SK-N-SH (cell line): Measurements from ENCODE around the gene AGBL4. TPM values are rescaled to one million over a fixed set of nuclear protein-coding genes. Genes with fewer than 3 reads are reported as not detected.

Experiments used
- CTCF ChIA-PET: fragments of 300-600, 350-600 bp; formaldehyde crosslinking; extraction: SDS; loops from one replicate; lab custom pipeline; 2021; lab: Yijun Ruan, JAX
- POLR2A ChIA-PET: fragments of 350-600 bp; sonication (Branson Sonifier 250); formaldehyde crosslinking; extraction: SDS; loops from one replicate; lab custom pipeline; 2020; ENCODE audit warnings: antibody characterized with exemption, inconsistent platforms; lab: Yijun Ruan, JAX
- DNase-seq: peaks from one replicate; pipeline ENCODE4 v3.0.0; 2012
- H2AFZ ChIP-seq: fragments of 200-600 bp; sonication (generic); 2 replicates; pipeline ENCODE4 v1.8.1; 2016; ENCODE audit warnings: antibody characterized with exemption, mild to moderate bottlenecking, low read depth
- H3F3A ChIP-seq: fragments of 200-600 bp; sonication (generic); replicated peaks from 2 replicates; pipeline ENCODE3; 2016; ENCODE audit warnings: antibody characterized with exemption, mild to moderate bottlenecking; ENCODE audit not compliant: insufficient read depth
- H3K27ac ChIP-seq, 2 experiments: fragments of 200-500 bp in 1 of 2; fragments of 200-600 bp in 1 of 2; sonication (Bioruptor generic) in 1 of 2; sonication (generic), shearing (Covaris generic) in 1 of 2; 2 replicates each; pipeline versions ENCODE4 v1.5.1 to v1.6.1; 2014 to 2016; ENCODE audit warnings: low read depth in 2 of 2, inconsistent platforms in 1 of 2, low read length in 1 of 2, mild to moderate bottlenecking in 1 of 2, mixed read lengths in 1 of 2
- H3K27me3 ChIP-seq: fragments of 200-600 bp; sonication (generic), shearing (Covaris generic); 2 replicates; pipeline ENCODE4 v1.6.1; 2016; ENCODE audit warnings: mixed run types; ENCODE audit not compliant: insufficient read depth
- H3K36me3 ChIP-seq, 2 experiments: fragments of 200-500 bp in 1 of 2; fragments of 200-600 bp in 1 of 2; sonication (Bioruptor generic) in 1 of 2; sonication (generic) in 1 of 2; replicated peaks in 1 of 2; 2 replicates each; pipeline versions ENCODE3 to v1.5.1; 2014 to 2016; ENCODE audit warnings: low read length in 1 of 2, mild to moderate bottlenecking in 1 of 2; ENCODE audit not compliant: insufficient read depth in 2 of 2, control insufficient read depth in 1 of 2
- H3K4me1 ChIP-seq, 2 experiments: fragments of 200-500 bp in 1 of 2; fragments of 200-600 bp in 1 of 2; sonication (Bioruptor generic) in 1 of 2; sonication (generic), shearing (Covaris generic) in 1 of 2; 2 replicates each; pipeline versions ENCODE4 v1.5.1 to v1.6.1; 2014 to 2016; ENCODE audit warnings: low read depth in 1 of 2, low read length in 1 of 2, mixed run types in 1 of 2; ENCODE audit not compliant: insufficient read depth in 2 of 2, control insufficient read depth in 1 of 2
- H3K4me2 ChIP-seq: fragments of 200-600 bp; sonication (generic), shearing (Covaris generic); 2 replicates; pipeline ENCODE4 v1.6.1; 2017; ENCODE audit warnings: mixed run types
- H3K4me3 ChIP-seq, 2 experiments: fragments of 200-500 bp in 1 of 2; fragments of 200-600 bp in 1 of 2; sonication (Bioruptor generic) in 1 of 2; sonication (generic), shearing (Covaris generic) in 1 of 2; 2 replicates each; pipeline versions ENCODE4 v1.5.1 to v1.8.1; 2014 to 2016; ENCODE audit warnings: low read depth in 2 of 2, inconsistent platforms in 1 of 2, low read length in 1 of 2, mild to moderate bottlenecking in 1 of 2, mixed read lengths in 1 of 2, moderate library complexity in 1 of 2
- H3K79me2 ChIP-seq: fragments of 200-600 bp; sonication (generic); 2 replicates; pipeline ENCODE4 v1.8.1; 2017; ENCODE audit warnings: mild to moderate bottlenecking; ENCODE audit not compliant: insufficient read depth
- H3K9ac ChIP-seq: fragments of 200-600 bp; sonication (generic); 2 replicates; pipeline ENCODE4 v1.6.1; 2017; ENCODE audit warnings: mixed run types
- H3K9me2 ChIP-seq: fragments of 200-600 bp; sonication (generic); 2 replicates; pipeline ENCODE4 v1.6.1; 2017; ENCODE audit warnings: mixed run types
- H3K9me3 ChIP-seq: fragments of 200-600 bp; sonication (generic); 2 replicates; pipeline ENCODE4 v1.6.1; 2017; ENCODE audit warnings: mixed run types, mild to moderate bottlenecking, moderate library complexity
- H4K20me1 ChIP-seq: fragments of 200-600 bp; sonication (generic); 2 replicates; pipeline ENCODE4 v1.6.1; 2017; ENCODE audit warnings: mild to moderate bottlenecking, mixed run types; ENCODE audit not compliant: insufficient read depth
- EP300 ChIP-seq, 2 experiments: IDR thresholded peaks; 2 replicates each; pipeline versions ENCODE4 v1.4.0 to v1.6.1; 2012; ENCODE audit warnings: borderline replicate concordance in 1 of 2, low read depth in 1 of 2, low read length in 1 of 2
- FOSL2 ChIP-seq: IDR thresholded peaks from 2 replicates; pipeline ENCODE4 v1.4.0; 2012; ENCODE audit warnings: low read depth, mild to moderate bottlenecking, moderate library complexity, borderline replicate concordance
- FOXJ3 ChIP-seq: sonication (generic); formaldehyde crosslinking; IDR thresholded peaks from 2 replicates; pipeline ENCODE4 v1.5.1; 2020; ENCODE audit warnings: mild to moderate bottlenecking, missing genetic modification reagents
- FOXM1 ChIP-seq: IDR thresholded peaks from 2 replicates; pipeline ENCODE4 v1.4.0; 2012; ENCODE audit warnings: low read depth, mild to moderate bottlenecking
- GABPA ChIP-seq: IDR thresholded peaks from 2 replicates; pipeline ENCODE4 v1.4.0; 2012; ENCODE audit warnings: low read depth, mild to moderate bottlenecking
- GATA2 ChIP-seq: sonication (generic); formaldehyde crosslinking; IDR thresholded peaks from 2 replicates; pipeline ENCODE4 v1.5.0; 2020; ENCODE audit warnings: mild to moderate bottlenecking, missing genetic modification reagents
- JUND ChIP-seq: IDR thresholded peaks from 2 replicates; pipeline ENCODE4 v1.4.0; 2012
- MXI1 ChIP-seq: IDR thresholded peaks from 2 replicates; pipeline ENCODE4 v1.6.1; 2012; ENCODE audit warnings: mild to moderate bottlenecking, low read depth, low read length, improper control_type of control experiment
- NRF1 ChIP-seq: IDR thresholded peaks from 2 replicates; pipeline ENCODE4 v1.6.1; 2012; ENCODE audit warnings: low read depth, mild to moderate bottlenecking, low read length
- POLR2AphosphoS5 ChIP-seq: IDR thresholded peaks from 2 replicates; pipeline ENCODE4 v1.6.1; 2012; ENCODE audit warnings: low read depth, low read length
- RAD21 ChIP-seq: IDR thresholded peaks from 2 replicates; pipeline ENCODE4 v1.6.1; 2012; ENCODE audit warnings: mild to moderate bottlenecking, low read length
- RCOR1 ChIP-seq: fragments of 150-350 bp; IDR thresholded peaks from 2 replicates; pipeline ENCODE4 v1.6.1; 2017; ENCODE audit warnings: antibody characterized with exemption, low read length
- SMC3 ChIP-seq: IDR thresholded peaks from 2 replicates; pipeline ENCODE4 v1.6.1; 2012; ENCODE audit warnings: low read depth, low read length, improper control_type of control experiment
- TCF12 ChIP-seq: IDR thresholded peaks from 2 replicates; pipeline ENCODE4 v1.4.0; 2012
- TEAD4 ChIP-seq: IDR thresholded peaks from 2 replicates; pipeline ENCODE4 v1.4.0; 2012; ENCODE audit warnings: mild to moderate bottlenecking, borderline replicate concordance; ENCODE audit not compliant: insufficient read depth
- YY1 ChIP-seq: IDR thresholded peaks from 2 replicates; pipeline ENCODE4 v1.4.0; 2012; ENCODE audit warnings: low read depth, mild to moderate bottlenecking
- WGBS: methylation state at CpG from one replicate; pipeline ENCODE4 v1.1.6; 2017; ENCODE audit warnings: low lambda C conversion rate; 5-methylcytosine and 5-hydroxymethylcytosine counted together
- polyA plus RNA-seq, 3 experiments: library from polyadenylated mRNA; depleted of rRNA; stranded (reverse); fragments of >200 nt; gene quantifications; 2 replicates each; pipeline ENCODE4 v1.2.3, GENCODE V29; 2012
- TF ChIP-seq, protein P1 (sequence below): IDR thresholded peaks from 2 replicates; pipeline ENCODE4 v1.4.0; 2012; ENCODE audit warnings: low read depth
- TF ChIP-seq, protein P2 (sequence below): fragments of 150-350 bp; IDR thresholded peaks from 2 replicates; pipeline ENCODE4 v1.6.1; 2016; ENCODE audit warnings: mild to moderate bottlenecking, low read depth, low read length
- TF ChIP-seq, protein P3 (sequence below): IDR thresholded peaks from 2 replicates; pipeline ENCODE4 v1.4.0; 2012; ENCODE audit warnings: low read depth, borderline replicate concordance
- TF ChIP-seq, protein P4 (sequence below): IDR thresholded peaks from 2 replicates; pipeline ENCODE4 v1.4.0; 2012; ENCODE audit warnings: low read depth, borderline replicate concordance
- TF ChIP-seq, protein P5 (sequence below): IDR thresholded peaks from 2 replicates; pipeline ENCODE4 v1.6.1; 2012; ENCODE audit warnings: mild to moderate bottlenecking, low read depth, low read length, moderate library complexity

The AGBL4 gene
- polyA plus RNA-seq, 1 of the 3 experiments (the other 2 are of a cell fraction) = 0.07 TPM

DNA sequence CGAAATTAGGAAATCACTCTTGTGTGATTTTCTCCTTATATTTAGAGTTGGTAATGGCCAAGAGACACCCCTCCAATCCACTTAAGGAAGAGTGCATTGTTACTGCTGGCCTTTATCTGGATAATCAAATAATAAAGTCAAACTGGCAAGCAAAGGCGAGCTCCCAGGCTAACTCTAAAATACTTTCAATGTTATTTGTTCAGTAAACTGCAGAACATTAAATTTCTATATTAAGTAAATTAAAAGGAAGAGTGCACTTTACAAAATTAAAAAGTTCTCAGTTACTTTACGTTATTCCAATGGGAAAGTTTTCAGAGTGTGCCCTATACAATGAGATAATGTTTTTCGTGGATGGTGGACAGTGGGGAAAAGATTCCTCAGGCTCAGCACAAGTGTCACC lies 684.7 kb downstream of the AGBL4 start:
- 55% methylated on average over 4 of the region's 4 CpGs for WGBS
- no peak overlapping the region for H3K27ac ChIP-seq
- POLR2A ChIA-PET = no interaction called here
- H3K36me3 ChIP-seq = no peaks in the 10 kb centered on the region
- CTCF ChIA-PET = interaction anchor here (1.0 kb wide), 1 partner anchor 15 kb away, joined by 3 read pairs; no protein-coding TSS in a partner anchor
- no peaks in the 10 kb centered on the region for H4K20me1 ChIP-seq
- H2AFZ ChIP-seq = no peak overlapping the region
- TF ChIP-seq SMC3 = no peak
- no peak for TF ChIP-seq GATA2
- no peak for TF ChIP-seq MXI1
- TF ChIP-seq RCOR1 = no peak
- TF ChIP-seq, protein P1, sequence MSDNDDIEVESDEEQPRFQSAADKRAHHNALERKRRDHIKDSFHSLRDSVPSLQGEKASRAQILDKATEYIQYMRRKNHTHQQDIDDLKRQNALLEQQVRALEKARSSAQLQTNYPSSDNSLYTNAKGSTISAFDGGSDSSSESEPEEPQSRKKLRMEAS = no peak
- no peak for TF ChIP-seq TCF12
- TF ChIP-seq RAD21 = no peak
- TF ChIP-seq, protein P2, sequence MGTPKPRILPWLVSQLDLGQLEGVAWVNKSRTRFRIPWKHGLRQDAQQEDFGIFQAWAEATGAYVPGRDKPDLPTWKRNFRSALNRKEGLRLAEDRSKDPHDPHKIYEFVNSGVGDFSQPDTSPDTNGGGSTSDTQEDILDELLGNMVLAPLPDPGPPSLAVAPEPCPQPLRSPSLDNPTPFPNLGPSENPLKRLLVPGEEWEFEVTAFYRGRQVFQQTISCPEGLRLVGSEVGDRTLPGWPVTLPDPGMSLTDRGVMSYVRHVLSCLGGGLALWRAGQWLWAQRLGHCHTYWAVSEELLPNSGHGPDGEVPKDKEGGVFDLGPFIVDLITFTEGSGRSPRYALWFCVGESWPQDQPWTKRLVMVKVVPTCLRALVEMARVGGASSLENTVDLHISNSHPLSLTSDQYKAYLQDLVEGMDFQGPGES = no peak
- TF ChIP-seq, protein P3, sequence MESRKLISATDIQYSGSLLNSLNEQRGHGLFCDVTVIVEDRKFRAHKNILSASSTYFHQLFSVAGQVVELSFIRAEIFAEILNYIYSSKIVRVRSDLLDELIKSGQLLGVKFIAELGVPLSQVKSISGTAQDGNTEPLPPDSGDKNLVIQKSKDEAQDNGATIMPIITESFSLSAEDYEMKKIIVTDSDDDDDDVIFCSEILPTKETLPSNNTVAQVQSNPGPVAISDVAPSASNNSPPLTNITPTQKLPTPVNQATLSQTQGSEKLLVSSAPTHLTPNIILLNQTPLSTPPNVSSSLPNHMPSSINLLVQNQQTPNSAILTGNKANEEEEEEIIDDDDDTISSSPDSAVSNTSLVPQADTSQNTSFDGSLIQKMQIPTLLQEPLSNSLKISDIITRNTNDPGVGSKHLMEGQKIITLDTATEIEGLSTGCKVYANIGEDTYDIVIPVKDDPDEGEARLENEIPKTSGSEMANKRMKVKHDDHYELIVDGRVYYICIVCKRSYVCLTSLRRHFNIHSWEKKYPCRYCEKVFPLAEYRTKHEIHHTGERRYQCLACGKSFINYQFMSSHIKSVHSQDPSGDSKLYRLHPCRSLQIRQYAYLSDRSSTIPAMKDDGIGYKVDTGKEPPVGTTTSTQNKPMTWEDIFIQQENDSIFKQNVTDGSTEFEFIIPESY = no peak
- TF ChIP-seq, protein P4, sequence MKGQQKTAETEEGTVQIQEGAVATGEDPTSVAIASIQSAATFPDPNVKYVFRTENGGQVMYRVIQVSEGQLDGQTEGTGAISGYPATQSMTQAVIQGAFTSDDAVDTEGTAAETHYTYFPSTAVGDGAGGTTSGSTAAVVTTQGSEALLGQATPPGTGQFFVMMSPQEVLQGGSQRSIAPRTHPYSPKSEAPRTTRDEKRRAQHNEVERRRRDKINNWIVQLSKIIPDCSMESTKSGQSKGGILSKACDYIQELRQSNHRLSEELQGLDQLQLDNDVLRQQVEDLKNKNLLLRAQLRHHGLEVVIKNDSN = no peak
- no peak for TF ChIP-seq JUND
- no peak for TF ChIP-seq FOSL2
- TF ChIP-seq GABPA = no peak
- TF ChIP-seq TEAD4 = no peak
- no peak for TF ChIP-seq EP300 (IDR thresholded peaks at IDR 0.05; ENCODE audit: borderline replicate concordance in 1 of 2, low read depth in 1 of 2, low read length in 1 of 2)
- no peaks in the 10 kb centered on the region for H3K9me3 ChIP-seq
- no peaks in the 10 kb centered on the region for H3K27me3 ChIP-seq
- no peak overlapping the region for H3K4me2 ChIP-seq
- no peaks in the 10 kb centered on the region for H3K79me2 ChIP-seq
- H3K4me3 ChIP-seq = no peak overlapping the region
- no peaks in the 10 kb centered on the region for H3F3A ChIP-seq
- no peaks in the 10 kb centered on the region for H3K9me2 ChIP-seq
- DNase-seq = no peak
- H3K4me1 ChIP-seq = no peaks in the 10 kb centered on the region; a peak in 1 of 4 replicates
- no peak overlapping the region for H3K9ac ChIP-seq

DNA sequence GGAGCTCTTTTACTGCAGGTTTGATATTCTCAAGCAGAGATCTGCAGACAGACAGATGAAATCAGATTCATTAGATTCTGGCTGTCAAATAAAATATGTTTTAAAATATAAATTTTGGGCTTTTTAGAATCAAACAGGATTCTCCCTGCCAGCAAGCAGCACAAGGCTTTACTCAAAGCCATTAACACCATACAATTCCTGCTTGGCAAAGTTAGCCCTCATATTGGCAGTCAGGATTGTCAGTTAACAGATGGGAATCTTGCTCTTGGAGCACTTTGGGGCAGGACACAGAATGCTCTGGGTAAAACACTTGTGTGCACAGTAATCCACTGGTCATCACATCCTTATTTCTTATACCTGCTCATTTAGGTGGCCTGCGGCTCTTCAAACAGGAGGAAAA lies 686.5 kb downstream of the AGBL4 start:
- DNase-seq = no peak
- POLR2A ChIA-PET = no interaction called here
- Histone ChIP-seq H3K9ac (no peak overlapping the region), H2AFZ (no peak overlapping the region), H3K4me3 (no peak overlapping the region), H3K4me1 (no peaks in the 10 kb centered on the region; a peak in 1 of 4 replicates), H3K4me2 (no peak overlapping the region), H3F3A (no peaks in the 10 kb centered on the region), H3K27ac (no peak overlapping the region), H3K36me3 (no peaks in the 10 kb centered on the region), H3K9me3 (no peaks in the 10 kb centered on the region), H4K20me1 (no peaks in the 10 kb centered on the region), H3K27me3 (no peaks in the 10 kb centered on the region), H3K79me2 (no peaks in the 10 kb centered on the region), H3K9me2 (no peaks in the 10 kb centered on the region)
- CTCF ChIA-PET = no interaction called here
- WGBS = 80% methylated on average over 1 of the region's 1 CpG
- TF ChIP-seq NRF1 (no peak), TEAD4 (no peak), POLR2AphosphoS5 (no peak), SMC3 (no peak), FOXM1 (no peak), FOXJ3 (CRISPR knock-in tag) (no peak), YY1 (no peak)
- TF ChIP-seq, protein P5, sequence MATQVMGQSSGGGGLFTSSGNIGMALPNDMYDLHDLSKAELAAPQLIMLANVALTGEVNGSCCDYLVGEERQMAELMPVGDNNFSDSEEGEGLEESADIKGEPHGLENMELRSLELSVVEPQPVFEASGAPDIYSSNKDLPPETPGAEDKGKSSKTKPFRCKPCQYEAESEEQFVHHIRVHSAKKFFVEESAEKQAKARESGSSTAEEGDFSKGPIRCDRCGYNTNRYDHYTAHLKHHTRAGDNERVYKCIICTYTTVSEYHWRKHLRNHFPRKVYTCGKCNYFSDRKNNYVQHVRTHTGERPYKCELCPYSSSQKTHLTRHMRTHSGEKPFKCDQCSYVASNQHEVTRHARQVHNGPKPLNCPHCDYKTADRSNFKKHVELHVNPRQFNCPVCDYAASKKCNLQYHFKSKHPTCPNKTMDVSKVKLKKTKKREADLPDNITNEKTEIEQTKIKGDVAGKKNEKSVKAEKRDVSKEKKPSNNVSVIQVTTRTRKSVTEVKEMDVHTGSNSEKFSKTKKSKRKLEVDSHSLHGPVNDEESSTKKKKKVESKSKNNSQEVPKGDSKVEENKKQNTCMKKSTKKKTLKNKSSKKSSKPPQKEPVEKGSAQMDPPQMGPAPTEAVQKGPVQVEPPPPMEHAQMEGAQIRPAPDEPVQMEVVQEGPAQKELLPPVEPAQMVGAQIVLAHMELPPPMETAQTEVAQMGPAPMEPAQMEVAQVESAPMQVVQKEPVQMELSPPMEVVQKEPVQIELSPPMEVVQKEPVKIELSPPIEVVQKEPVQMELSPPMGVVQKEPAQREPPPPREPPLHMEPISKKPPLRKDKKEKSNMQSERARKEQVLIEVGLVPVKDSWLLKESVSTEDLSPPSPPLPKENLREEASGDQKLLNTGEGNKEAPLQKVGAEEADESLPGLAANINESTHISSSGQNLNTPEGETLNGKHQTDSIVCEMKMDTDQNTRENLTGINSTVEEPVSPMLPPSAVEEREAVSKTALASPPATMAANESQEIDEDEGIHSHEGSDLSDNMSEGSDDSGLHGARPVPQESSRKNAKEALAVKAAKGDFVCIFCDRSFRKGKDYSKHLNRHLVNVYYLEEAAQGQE = no peak
